Measurements from ENCODE around the gene HAPSTR1.

HAPSTR1 gene

DNA sequence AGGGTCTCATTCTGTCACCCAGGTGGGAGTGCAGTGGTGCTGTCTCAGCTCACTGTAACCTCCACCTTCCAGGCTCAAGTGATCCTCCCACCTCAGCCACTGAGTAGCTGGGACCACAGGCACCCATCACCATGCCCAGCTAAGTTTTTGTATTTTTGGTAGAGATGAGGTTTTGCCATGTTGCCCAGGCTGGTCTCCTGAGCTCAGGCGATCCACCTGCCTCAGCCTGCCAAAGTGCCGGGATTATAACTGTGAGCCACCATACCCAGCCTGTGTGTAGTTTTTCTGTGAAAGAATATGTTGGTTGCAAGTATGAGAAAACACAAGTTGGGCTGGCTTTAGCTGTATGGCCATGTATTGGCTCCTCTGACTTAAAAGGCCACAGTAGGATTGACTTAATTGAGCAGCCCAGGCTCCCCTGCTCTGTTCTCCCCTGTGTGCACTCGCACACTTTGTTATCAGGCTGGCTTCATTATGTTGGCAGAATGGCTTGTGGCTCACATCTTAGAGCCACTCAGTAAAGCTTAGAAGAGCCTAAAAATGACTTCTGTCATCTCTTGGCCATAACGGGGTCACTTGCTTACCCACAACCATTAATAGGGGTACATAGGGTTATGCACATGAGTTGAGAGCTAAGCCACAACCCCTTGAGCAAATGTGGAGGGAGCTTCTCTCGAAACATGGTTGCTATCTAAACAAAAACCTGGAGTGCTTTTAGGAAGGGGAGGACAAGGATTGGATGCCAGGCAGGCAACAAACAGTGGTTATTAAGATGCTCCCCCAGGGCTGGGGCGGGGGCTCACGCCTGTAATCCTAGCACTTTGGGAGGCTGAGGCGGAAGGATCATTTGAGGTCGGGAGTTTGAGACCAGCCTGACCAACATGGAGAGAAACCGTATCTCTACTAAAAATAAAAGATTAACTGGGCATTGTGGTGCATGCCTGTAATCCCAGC, 6.1 kb downstream of the HAPSTR1 start:
- no peak for FAIRE-seq

DNA sequence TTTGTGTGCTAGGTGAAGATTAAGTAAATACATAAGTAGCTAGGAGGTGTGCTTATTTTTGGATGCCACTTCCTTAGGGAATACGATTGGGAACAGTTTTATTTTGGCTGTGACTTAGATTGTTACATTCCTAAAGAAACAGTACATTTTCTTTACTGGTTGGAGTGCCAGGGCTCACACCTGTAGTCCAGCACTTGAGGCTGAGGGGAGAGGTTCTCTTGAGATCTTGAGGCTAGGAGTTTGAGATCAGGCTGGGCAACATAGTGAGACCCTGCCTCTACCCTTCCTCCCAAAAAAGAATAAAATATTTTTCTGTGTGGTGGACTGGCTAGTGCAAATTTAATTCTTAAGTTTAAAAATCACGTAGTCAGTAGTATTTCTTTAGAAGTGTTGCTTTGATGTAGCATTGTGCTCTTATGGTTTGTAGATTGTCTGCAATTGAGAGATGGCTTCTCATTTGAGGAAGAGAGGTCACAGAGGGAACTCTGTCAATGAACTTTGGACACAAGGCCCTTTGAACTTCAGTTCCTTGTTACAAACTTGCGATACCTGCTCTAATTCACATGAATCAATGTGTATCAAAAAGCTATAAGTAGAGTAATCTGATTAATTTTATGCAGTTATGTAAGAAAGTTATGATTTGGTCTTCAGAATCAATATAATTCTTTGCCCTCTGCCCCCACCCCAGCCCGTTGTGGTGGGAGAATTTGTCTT, 7.1 kb downstream of the HAPSTR1 start:
- FAIRE-seq: no peak

DNA sequence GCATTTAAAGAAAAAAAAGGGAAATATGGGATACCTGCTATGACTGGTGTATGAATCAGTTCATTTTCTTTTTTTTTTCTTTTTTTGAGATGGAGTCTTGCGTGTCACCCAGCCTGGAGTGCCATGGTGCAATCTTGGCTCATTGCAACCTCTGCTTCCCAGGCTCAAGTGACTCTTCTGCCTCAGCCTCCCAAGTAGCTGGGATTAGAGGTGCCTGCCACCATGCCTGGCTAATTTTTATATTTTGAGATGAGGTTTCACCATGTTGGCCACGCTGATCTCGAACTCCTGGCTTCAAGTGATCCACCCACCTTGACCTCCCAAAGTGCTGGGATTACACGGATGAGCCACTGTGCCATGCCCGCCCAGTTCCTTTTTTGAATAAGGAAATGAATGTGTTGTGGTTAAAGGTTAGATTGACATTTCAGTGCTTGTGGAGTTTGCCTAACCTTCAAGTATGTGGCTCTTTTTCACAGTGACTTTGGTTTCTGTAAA, 7.7 kb downstream of the HAPSTR1 start:
- FAIRE-seq: no peak

DNA sequence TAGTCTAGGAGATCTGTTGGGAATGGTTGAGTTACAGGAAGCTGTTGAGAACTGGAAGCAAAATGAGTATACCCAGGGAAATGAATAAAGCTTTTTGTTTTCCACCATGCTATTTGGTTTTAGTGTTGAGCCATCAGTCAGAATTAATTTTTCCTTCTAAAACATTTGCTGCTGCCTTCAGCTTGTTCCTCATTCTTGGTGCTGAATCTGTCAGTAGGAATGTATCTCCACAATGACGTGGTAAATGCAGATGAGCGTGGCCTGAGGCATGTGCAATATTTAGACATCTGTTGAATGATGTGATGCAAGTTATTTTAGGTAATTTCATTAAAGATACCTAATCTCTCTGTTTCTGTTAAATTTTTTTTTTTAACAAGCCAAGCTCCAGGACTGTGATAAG, 10.9 kb downstream of the HAPSTR1 start:
- no peak for FAIRE-seq

DNA sequence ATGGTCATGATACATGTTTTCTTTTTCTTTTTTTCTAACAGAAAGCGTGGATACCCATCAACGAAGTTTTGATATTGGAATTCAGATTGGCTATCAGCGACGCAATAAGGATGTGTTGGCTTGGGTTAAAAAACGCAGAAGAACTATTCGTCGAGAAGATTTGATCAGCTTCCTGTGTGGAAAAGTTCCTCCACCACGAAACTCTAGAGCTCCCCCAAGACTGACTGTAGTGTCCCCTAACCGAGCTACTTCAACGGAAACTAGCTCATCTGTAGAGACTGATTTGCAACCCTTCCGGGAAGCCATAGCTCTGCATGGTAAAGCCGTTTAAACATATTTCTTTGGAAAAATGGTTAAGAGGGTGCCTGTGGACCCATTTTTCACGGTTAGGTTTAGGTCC, 11.5 kb downstream of the HAPSTR1 start:
- no peak for FAIRE-seq

DNA sequence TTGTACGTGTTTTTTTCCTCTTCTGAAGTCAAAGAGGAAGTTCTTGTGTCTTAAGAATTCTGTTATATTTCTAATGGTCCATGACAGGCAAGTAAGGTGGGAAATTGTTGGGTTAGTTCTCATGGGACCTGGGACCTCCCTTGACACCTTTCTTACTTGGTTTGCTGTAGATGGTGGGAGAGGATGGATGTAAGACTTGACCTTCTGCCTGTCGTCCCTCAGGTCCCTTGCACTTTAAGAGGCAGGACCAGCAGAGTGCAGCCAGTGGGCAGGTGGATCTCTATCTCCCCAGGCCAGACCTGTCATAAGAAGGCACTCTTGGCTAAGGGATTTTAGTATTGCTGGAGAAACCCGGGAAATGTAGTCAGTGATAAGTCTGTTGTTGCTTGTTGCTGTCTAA, 12.1 kb downstream of the HAPSTR1 start:
- no peak for FAIRE-seq

DNA sequence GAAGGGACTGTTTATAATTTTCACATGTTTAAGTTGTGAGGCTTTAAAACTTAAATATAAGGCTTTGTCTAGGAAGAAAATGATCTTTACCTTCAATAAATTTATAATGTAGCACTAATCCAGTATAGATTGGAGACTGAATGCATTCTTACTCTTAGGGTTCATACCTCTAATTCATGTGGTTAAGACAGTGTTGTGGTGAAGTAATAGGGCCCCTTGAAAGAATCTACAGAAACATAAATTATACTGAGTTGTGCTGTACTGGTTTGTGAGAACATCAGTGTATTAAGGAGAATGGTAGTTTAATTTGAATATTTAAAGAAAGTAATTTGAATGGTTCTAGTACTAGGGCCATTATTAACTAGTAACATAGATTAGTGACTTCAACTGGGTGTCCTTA, 13.7 kb downstream of the HAPSTR1 start:
- no peak for FAIRE-seq

DNA sequence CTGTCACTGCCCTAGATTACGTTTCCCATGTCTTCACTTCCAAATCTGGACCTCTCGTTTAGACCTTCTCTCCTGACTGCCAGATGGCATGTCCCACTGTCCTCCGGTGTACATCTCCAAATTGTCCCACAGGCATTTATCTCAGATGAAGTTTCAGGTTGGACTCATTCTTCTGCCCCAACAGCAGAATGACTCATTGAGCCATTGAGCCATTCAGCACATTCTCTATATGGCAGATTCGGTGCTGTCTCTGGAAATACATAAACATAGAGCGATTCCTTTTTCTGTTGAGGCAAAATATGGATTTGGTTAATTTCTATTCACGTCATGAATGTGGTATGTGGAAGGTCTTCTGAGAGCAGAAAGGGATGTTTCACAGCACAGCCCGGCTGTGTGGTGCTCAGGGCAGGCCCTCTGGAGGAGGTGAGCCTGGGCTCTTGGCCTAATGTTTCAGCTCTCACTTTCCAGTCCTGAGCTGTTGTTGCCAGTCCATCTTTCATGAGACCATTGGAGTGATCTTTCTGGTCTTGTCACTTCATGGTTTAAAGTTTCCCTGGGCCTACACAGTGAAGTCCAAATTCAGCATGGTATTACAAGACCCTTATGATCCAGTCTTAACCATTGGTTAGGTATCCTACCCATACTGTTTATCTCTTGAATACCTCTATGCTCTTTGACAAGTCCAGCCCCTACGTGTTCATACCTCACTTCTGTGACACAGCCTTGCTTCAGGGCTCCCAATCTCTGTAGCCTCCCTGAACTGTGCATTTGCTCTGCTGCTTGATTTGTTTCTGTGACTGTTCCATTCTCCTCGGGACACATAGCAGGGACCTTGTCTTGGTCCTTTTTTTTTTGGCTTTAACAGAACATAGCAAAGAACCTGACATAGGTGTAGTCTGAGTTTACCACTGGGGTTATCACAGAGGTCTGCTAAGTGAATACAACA, 15.9 kb downstream of the HAPSTR1 start:
- FAIRE-seq: no peak

DNA sequence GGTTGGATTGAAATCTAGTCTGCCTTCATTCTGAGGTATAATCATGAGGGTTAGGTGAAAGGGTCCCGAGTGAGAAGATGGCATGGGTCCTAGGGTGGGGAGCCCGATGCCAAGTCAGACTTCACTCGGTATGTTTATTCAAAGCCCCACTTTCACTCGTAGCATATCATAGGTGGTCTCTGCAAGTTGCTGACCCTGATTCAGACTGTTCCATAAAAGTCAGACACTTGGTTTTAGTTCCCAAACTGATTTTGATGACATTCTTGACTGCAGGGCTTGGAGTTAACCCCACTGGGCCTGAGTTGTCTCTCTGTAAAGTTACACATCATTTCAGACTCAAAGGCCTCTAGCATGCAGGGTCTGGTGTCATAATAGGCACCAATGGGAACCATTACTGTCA, 17.8 kb downstream of the HAPSTR1 start:
- no peak for FAIRE-seq

DNA sequence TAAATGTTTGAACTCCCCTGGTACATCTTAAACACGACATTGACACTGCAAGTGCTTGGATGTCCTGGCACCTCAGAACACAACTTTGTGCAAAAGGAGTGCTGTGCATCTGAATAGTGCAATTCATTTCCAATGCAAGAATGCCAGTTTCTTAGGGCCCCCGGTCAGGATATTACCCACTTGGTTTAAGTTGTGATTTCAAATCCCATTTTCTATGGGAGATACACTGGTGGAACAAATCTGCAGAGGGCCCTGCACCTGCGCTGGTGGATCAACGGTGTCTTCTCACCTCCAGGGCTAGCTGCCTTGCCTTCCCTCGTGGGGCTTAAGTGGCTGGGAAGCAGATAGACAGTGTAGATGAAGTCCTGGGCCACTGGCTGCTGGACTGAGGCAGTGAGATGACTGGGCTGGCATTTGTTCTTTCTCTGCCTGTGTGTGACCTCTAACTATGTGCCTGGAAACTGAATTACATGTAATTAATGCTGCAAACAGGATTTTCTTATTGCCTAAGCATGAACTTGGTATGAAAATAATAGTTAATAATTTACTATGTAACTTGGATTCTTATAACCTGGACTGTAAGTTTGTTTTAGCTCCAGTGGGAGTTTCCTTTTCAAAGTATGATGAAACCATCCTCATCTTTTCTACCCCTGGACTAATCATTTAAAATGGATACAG, 20.9 kb downstream of the HAPSTR1 start:
- no peak for FAIRE-seq

DNA sequence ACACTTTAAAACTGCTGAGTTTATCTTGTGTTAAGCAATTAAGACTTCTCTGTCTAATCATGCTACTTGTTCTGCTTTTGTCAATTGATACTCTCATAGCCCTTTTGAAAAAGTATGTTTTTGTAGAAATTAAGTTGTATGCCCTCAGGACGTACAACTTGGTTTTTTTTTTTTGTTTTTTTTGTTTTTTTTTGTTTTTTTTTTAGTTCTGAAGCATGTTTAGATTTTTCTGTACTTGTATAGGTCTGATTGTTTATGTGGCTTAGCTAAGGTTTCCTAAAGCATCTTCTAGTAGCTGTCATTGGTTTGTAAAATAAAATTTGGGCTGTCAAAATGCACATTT, 21.4 kb downstream of the HAPSTR1 start:
- FAIRE-seq: no peak

DNA sequence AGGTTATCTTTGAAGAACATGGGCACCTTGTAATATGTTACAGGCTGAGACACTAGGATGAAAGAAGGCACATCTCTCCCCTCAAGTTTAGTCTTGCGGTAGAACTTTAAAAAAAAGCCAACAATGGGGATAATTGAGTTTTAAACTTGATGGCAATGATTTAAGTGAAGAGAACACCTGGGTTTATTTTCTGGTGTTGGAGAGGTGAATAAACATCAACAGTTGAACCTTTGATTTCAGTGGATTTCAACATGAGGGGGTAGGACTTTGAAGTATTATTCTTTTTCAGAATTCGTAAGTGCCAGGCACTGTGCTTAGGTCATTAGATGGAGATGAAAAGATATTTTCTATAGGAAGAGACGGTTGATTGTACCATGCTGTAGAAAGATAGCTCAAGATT, 22.3 kb downstream of the HAPSTR1 start:
- no peak for FAIRE-seq

DNA sequence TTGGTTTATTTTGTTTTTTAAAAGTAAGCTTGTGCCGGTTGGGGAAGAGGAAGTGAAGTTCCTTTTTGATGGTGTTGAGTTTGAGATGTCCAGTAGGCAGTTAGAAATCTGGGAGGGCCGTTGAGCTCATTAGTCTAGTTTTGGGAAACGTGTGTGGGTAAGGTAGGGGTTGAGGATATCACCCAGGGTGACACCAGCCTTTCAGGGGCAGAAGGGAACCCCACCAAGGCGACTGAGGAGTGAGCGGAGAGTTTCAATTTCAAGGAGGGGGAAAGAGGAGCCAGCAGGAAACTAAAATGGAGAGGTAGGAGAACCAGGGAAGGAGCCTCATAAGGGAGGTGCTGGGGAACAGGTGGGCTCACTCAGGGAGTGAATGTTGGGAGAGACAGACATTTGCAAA, 22.7 kb downstream of the HAPSTR1 start:
- no peak for FAIRE-seq

DNA sequence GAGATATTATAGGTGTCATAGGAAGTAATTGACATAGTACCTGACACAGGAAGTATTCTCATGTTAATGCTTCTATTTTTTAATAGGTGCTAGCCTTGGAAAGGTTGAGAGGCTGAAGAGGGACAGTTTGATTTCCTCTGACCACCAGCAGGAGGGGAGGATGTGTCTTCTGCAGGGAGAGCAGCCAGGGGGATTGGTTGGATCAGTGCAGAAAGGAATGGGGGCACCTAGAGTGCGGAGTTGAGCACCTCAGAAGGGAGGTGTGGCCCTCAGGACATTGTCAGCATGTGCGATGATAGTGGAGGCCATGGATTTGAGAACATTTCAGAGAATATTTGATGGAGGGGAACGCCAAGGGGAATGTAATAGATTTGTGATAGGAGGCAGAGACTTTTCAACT, 23.4 kb downstream of the HAPSTR1 start:
- FAIRE-seq: no peak

DNA sequence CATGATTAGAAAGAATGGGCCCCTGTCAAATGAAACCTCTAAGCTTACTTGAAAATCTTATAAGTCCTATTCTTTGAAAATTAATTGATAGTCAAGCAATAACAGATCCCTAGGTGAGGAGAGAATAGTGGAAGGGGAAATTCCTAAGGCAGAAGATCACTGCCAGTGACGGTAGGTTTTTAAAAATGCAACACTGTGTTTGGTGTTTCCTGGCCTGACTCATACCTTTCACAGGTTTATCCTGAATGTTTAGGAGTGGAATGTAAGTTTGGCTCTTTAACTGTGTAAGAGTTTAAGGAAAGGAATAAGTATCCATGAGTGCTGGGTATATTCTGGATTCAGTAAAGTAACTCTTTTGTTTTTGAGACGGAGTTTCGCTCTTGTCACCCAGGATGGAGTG, 23.8 kb downstream of the HAPSTR1 start:
- FAIRE-seq: no peak

DNA sequence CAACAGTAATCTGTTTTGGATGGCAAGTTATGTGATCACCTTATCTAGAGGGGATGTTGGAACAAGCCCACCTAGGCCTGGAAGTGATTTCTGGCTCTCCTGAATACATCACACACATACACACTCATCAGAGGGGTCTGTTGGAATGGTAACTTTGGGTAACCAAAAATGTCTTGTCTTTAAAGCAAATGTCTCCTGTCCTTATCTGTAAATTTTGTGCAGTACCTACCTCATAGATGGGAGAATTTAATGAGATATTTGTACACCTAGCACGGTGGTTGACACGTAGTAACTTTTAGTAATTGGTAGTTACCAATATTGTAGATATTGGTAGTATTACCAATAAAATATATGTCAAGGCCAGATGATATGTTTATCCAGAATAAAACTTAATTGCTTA, 24.7 kb downstream of the HAPSTR1 start:
- FAIRE-seq: no peak

DNA sequence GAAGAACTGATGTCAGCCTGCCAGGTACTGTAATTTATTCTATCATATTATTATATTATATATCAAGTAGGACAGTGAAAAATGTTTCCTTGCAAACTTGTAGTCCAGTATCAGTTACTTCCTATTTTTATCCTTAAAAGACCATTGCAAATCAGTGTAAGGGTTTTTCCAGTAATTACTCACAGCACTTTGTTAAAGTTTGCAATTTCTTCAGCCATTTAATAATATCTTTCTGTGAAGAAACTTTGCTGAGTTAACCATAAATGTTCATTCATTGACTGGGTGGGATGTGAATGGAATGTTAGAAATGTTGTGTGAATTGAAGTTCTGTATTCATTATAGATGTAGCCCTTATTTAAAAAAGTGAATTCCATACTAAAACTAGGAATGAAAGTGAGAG, 26.7 kb downstream of the HAPSTR1 start:
- no peak for FAIRE-seq

DNA sequence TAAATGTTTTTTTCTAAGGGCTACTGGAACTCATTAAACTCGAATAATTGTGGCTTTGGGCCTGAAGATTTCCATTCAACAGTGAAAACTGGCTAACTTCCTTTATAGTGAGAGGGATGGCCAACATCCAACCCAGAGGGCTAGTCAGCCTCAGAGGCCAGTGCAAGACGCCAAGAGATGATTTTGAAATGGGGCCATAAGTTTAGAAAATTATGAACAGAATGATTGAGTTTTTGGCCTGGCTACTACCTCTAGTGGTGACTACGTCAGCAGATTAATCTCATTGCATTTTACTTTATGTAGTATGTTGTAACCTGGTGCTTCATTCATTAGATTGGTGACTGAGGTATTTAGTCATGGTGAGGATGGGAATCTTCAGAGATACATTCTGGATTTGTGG, 28.4 kb downstream of the HAPSTR1 start:
- no peak for FAIRE-seq

DNA sequence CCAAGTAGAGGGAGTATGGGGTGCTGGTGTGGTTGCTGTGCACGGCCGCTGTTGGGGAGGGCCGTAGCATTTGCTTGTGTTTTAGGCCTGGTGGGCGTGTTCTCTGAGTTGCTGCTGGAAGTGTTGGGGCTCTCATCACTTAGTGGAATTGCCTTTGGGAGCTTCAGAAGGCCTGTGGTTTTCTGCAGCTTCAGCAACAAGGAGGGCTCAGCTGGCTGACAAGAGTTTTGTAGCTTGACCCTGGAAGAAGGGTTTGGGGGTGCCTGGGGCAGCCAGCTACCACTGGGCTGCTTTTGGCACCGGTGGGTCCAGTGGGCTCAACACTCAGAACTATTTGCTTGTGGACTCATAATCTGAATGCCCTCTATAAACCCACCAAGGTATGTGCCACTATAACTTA, 30.9 kb downstream of the HAPSTR1 start:
- FAIRE-seq: no peak

DNA sequence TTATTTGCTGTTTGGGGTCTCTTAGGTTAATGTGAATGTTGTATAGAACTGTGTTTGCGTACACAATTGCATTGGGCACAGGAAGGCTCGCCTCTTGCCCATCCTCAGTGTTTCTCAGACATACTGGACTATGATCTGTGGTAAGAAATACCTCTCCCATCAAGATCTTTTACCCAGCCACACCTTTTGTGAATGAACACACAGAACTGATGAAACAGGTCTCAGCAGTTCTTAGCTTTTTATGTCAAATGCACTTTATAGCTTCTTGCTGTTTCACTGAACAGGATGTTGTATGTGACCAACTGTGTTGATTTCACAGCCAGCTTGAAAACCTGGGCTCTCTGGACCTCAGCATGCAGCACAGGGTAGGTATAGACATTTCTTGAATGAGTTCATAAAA, 31.5 kb downstream of the HAPSTR1 start:
- FAIRE-seq: no peak

DNA sequence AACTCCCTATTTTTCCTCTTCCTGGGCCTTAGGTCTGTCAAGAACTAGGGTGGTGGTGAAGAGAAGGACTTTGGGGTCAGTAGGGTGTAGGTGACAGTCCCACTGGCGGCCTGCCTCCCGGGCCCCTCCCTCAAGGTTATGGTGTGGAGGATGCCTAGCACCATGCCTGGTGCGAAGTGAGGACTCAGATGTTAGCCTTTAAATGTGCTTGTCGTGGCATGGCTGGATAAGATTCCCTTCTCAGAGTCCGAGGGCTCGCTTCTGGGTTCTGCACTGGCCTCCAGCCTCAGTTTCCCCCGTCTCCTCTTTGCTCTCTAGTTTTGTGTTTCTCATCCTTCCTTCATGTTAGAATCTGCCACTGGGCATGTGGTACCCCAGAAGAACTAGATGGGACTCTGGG, 32.0 kb downstream of the HAPSTR1 start:
- no peak for FAIRE-seq

DNA sequence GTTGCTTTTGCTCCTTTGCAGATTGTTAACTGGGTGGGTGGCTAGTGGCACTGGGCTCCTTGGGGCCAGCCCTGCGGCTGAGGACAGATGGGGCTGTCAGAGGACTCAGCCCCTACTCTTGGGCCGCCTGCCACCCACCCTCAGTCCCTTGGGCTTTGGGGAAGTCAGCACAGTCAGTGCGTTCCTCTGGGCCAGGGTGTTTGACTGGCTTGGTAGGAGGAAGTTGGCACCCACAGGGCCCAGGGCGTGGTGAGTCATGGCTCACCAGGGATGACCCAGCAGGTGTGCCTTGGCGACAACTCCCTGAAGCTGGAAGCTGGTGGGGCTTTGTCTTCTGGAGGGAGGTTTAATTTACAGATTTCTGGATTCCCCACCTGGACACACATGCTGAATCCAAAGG, 32.4 kb downstream of the HAPSTR1 start:
- no peak for FAIRE-seq
